ENCODE measurements around the gene FUT6. TPM values are rescaled to one million over a fixed set of nuclear protein-coding genes. Genes with fewer than 3 reads are reported as not detected.
"Not testable (repeated sequence)": the region's sequence is repeated elsewhere in the genome, so short reads cannot be mapped to it uniquely, and the experiment has no call there.

FUT6 gene, protein sequence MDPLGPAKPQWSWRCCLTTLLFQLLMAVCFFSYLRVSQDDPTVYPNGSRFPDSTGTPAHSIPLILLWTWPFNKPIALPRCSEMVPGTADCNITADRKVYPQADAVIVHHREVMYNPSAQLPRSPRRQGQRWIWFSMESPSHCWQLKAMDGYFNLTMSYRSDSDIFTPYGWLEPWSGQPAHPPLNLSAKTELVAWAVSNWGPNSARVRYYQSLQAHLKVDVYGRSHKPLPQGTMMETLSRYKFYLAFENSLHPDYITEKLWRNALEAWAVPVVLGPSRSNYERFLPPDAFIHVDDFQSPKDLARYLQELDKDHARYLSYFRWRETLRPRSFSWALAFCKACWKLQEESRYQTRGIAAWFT
- total RNA-seq (2021; ENCODE audit: unreplicated experiment) (not detected), Bru-seq, nascent RNA (not detected), BruChase-seq, experiment 1, labeled RNA remaining after a 2-hour chase (not detected), BruChase-seq, experiment 2, labeled RNA remaining after a 6-hour chase (not detected)
- polyA plus RNA-seq (2012; ENCODE audit: insufficient read length), result not detected
- long read RNA-seq, result 0 reads

DNA sequence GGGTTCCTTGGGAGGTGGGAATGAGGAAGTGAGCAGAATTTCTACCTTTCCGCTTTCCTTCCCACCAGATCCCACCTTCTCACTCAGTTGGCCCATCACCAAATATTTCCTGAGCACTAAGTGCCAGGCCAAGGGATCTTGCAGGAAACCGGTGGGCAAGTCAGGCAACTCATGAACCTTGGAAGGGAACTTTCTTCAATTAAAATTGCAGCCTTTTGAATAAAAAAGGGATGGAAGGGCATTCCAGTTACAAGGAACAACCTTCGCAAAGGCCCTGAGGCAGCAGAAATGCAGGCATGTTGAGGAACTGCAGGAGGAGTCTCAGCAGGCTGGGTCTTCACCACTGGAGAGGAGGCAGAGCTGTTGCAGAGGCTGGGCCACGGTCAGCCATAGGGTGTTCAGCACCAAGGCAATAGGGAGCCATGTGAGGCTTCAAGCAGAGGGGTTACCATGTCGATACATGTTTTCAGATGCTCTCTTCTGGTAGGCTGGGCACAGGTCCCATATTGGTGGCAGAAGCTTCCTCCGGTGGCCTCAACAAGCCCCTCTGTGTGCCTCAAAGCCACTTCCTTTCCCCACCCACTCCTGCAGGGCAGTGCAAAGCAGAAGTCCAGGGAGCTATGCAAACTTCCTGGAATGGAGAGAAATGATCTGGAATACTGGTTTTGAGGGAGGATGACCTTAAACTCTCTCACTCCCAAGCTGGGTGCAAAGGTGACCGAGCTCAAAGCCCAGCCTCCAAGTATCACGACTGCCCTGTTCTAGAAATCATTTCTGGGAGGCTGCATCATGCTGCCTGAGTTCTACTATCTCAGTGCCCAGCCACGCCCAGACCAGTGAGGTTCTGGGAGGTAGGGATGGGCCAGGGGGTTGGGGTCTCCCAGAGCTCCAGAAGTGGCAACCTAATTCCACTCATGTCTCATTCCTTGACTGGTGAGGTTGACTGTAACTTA lies at the start of gene FUT6:
Gene FUT6, minus strand, starts transcription at position 638 of the 953 bp plus-strand sequence. CDS start 7,135 bp downstream, outside the sequence.
- no TSS peak for BruUV-seq (replicated peaks)
- POLR2A ChIA-PET, result no interaction called here
- no peak for ATAC-seq
- H3K9me3 ChIP-seq (ENCODE audit: control insufficient read depth, insufficient read depth, low read depth, low read length), result no peaks in the 10 kb centered on the region
- in situ Hi-C loops (cut with HindIII; ENCODE audit: low pct_unique_long_range_greater_than_20kb, low sequenced_read_pairs), result no loop called here
- intact Hi-C loops (cut with micrococcal nuclease; ENCODE audit: unreplicated experiment), result no loop called here
- H3K36me3 ChIP-seq (ENCODE audit: control insufficient read depth, insufficient read depth, low read length), result no peaks in the 10 kb centered on the region
- no peak for DNase-seq (ENCODE audit: low read depth, low spot score)
- no peaks in the 10 kb centered on the region for H3K4me1 ChIP-seq (ENCODE audit: control insufficient read depth, insufficient read depth, low read length)
- CTCF ChIA-PET, result no interaction called here
- no peaks in the 10 kb centered on the region for H3K27me3 ChIP-seq (ENCODE audit: control insufficient read depth, insufficient read depth, low read length)
- TF ChIP-seq, protein P1, sequence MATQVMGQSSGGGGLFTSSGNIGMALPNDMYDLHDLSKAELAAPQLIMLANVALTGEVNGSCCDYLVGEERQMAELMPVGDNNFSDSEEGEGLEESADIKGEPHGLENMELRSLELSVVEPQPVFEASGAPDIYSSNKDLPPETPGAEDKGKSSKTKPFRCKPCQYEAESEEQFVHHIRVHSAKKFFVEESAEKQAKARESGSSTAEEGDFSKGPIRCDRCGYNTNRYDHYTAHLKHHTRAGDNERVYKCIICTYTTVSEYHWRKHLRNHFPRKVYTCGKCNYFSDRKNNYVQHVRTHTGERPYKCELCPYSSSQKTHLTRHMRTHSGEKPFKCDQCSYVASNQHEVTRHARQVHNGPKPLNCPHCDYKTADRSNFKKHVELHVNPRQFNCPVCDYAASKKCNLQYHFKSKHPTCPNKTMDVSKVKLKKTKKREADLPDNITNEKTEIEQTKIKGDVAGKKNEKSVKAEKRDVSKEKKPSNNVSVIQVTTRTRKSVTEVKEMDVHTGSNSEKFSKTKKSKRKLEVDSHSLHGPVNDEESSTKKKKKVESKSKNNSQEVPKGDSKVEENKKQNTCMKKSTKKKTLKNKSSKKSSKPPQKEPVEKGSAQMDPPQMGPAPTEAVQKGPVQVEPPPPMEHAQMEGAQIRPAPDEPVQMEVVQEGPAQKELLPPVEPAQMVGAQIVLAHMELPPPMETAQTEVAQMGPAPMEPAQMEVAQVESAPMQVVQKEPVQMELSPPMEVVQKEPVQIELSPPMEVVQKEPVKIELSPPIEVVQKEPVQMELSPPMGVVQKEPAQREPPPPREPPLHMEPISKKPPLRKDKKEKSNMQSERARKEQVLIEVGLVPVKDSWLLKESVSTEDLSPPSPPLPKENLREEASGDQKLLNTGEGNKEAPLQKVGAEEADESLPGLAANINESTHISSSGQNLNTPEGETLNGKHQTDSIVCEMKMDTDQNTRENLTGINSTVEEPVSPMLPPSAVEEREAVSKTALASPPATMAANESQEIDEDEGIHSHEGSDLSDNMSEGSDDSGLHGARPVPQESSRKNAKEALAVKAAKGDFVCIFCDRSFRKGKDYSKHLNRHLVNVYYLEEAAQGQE (IDR thresholded peaks at IDR 0.05; ENCODE audit: insufficient read depth in 1 of 2, low read depth in 2 of 2, low read length in 1 of 2), result no peak
- TF ChIP-seq TCF7L2 (IDR thresholded peaks at IDR 0.05; ENCODE audit: low read depth, low read length) (no peak), POLR2AphosphoS5 (IDR thresholded peaks at IDR 0.05; ENCODE audit: low read depth, low read length) (no peak), SIN3A (IDR thresholded peaks at IDR 0.05; ENCODE audit: borderline replicate concordance, insufficient read depth, low read depth, low read length) (no peak)
- TF ChIP-seq, protein P2, sequence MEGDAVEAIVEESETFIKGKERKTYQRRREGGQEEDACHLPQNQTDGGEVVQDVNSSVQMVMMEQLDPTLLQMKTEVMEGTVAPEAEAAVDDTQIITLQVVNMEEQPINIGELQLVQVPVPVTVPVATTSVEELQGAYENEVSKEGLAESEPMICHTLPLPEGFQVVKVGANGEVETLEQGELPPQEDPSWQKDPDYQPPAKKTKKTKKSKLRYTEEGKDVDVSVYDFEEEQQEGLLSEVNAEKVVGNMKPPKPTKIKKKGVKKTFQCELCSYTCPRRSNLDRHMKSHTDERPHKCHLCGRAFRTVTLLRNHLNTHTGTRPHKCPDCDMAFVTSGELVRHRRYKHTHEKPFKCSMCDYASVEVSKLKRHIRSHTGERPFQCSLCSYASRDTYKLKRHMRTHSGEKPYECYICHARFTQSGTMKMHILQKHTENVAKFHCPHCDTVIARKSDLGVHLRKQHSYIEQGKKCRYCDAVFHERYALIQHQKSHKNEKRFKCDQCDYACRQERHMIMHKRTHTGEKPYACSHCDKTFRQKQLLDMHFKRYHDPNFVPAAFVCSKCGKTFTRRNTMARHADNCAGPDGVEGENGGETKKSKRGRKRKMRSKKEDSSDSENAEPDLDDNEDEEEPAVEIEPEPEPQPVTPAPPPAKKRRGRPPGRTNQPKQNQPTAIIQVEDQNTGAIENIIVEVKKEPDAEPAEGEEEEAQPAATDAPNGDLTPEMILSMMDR (IDR thresholded peaks at IDR 0.05), result no peak
- no peak within 1 kb of the TSS for H3K4me3 ChIP-seq (ENCODE audit: low read depth in 2 of 2, low read length in 2 of 2)
- H3K27ac ChIP-seq (ENCODE audit: low read length), result no peak within 1 kb of the TSS

DNA sequence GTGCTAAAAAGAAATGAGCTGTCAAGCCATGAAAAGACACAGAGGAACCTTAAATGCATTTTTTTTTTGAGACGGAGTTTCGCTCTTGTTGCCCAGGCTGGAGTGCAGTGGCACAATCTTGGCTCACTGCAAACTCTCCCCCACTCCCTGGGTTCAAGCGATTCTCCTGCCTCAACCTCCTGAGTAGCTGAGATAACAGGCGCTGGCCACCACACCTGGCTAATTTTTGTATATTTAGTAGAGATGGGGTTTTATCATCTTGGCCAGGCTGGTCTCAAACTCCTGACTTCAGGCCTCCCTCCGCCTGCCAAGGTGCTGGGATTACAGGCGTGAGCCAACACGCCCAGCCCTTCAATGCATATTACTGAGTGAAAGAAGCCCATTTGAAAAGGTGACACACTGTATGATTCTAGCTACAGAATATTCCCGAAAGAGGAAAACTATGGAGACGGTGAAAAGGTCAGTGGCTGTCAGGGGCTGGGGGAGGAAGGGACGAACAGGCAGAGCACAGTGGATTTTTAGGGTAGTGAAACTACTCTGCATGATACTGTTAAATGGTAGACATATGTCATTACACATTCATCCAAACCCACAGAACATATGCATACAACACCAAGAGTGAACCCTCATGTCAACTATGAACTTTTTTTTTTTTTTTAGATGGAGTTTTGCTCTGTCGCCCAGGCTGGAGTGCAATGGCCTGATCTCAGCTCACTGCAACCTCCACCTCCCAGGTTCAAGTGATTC lies 44.7 kb upstream of the FUT6 start:
- POLR2A ChIA-PET; H3K9me3 ChIP-seq (ENCODE audit: control insufficient read depth, insufficient read depth, low read depth, low read length); H3K4me3 ChIP-seq (ENCODE audit: low read depth in 2 of 2, low read length in 2 of 2); H3K36me3 ChIP-seq (ENCODE audit: control insufficient read depth, insufficient read depth, low read length); H3K4me1 ChIP-seq (ENCODE audit: control insufficient read depth, insufficient read depth, low read length); H3K27ac ChIP-seq (ENCODE audit: low read length); BruUV-seq (replicated peaks); H3K27me3 ChIP-seq (ENCODE audit: control insufficient read depth, insufficient read depth, low read length); ATAC-seq; DNase-seq (ENCODE audit: low read depth, low spot score); intact Hi-C loops (cut with micrococcal nuclease; ENCODE audit: unreplicated experiment); in situ Hi-C loops (cut with HindIII; ENCODE audit: low pct_unique_long_range_greater_than_20kb, low sequenced_read_pairs): not testable (repeated sequence)
- CTCF ChIA-PET, result interaction anchor here (0.7 kb wide), 1 partner anchor 81 kb away, joined by 5 read pairs; no protein-coding TSS in a partner anchor

DNA sequence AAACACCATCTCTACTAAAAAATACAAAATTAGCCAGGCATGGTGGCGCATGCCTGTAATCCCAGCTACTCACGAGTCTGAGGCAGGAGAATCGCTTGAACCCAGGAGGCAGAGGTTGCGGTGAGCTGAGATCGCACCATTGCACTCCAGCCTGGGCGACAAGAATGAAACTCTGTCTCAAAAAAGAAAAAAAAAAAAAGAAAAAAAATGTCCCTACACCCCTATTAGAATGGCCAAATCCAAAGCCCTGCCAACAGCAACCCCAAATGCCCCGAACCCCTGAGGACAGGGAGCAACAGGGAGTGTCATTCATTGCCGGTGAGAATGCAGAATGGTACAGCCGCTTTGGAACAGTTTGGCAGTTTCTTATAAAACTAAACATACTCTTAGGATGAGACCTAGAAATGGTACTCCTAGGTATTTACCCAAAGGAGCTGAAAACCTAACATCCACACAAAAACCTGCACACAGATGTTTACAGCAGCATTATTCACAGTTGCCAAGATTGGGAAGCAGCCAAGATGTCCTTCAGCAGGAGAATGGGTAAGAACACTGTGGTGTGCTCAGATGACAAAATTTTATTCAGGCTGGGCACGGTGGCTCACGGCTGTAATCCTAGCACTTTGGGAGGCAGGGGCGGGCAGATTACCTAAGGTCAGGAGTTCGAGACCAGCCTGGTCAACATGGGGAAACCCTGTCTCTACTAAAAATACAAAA lies 43.8 kb upstream of the FUT6 start:
- H3K36me3 ChIP-seq (ENCODE audit: control insufficient read depth, insufficient read depth, low read length); H3K9me3 ChIP-seq (ENCODE audit: control insufficient read depth, insufficient read depth, low read depth, low read length); intact Hi-C loops (cut with micrococcal nuclease; ENCODE audit: unreplicated experiment); H3K4me1 ChIP-seq (ENCODE audit: control insufficient read depth, insufficient read depth, low read length); BruUV-seq (replicated peaks); POLR2A ChIA-PET; in situ Hi-C loops (cut with HindIII; ENCODE audit: low pct_unique_long_range_greater_than_20kb, low sequenced_read_pairs); ATAC-seq; H3K27ac ChIP-seq (ENCODE audit: low read length); CTCF ChIA-PET; DNase-seq (ENCODE audit: low read depth, low spot score); H3K4me3 ChIP-seq (ENCODE audit: low read depth in 2 of 2, low read length in 2 of 2); H3K27me3 ChIP-seq (ENCODE audit: control insufficient read depth, insufficient read depth, low read length): not testable (repeated sequence)
